ENCODE measurements around the gene CYRIA. TPM values are rescaled to one million over a fixed set of nuclear protein-coding genes. Genes with fewer than 3 reads are reported as not detected.

Gene CYRIA
- polyA plus RNA-seq, 1 of the 3 experiments (the other 2 are of a cell fraction), result 0.13 TPM

DNA sequence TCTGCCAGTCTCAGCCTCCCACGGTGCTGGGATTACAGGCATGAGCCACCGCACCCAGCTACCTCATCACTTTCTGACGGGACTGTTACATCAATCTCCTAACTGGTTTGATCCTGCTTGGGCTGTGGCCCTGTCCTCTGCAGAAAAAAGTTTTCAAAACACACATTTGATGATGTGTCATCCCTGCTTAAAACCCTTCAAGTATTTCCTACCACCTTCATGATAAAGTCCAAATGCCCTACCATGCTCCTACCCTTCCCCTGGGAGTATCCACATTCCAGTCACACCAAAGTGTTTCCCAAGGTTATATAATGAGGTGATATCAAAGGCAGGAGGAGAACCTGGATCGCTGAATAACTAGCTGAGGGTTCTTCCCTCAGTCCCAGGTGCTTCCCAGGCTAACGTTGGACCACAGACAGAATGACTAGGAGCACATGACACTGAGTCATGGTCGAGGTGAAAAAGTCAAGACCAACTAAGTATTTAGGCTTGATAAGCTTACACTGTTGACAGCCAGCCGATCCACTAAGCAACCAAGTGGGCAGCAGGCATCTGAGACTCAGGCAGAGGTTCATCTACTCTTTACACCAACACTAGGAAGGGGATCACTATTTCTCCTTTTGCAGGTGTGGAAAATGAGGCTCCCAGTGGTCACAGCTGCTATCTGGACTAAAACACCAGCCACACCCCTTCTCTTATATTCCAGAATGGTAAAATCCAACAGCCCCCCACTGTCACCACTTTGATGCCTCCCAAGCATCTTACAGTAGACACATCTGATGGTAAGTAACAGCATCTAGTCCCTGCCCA lies 31.8 kb downstream of the CYRIA start:
- CTCF ChIA-PET, result interaction anchor here (0.8 to 2.6 kb wide), 7 partner anchors 10 to 123 kb away, joined by 3 to 10 read pairs (median 6); no protein-coding TSS in a partner anchor

GRCh38 chr2:16632598-16632997 lies 33.0 kb downstream of the CYRIA start:
- Histone ChIP-seq H3K9me2 (no peaks in the 10 kb centered on the region), H3F3A (replicated peaks; ENCODE audit: insufficient read depth) (no peaks in the 10 kb centered on the region), H3K27me3 (ENCODE audit: insufficient read depth) (no peaks in the 10 kb centered on the region), H2AFZ (ENCODE audit: low read depth) (no peak overlapping the region), H3K79me2 (ENCODE audit: insufficient read depth) (no peaks in the 10 kb centered on the region), H3K27ac (ENCODE audit: low read depth in 2 of 2, low read length in 1 of 2) (no peak overlapping the region), H3K4me2 (no peak overlapping the region), H3K4me3 (ENCODE audit: low read depth in 2 of 2, low read length in 1 of 2) (no peak overlapping the region), H3K9ac (no peak overlapping the region), H3K36me3 (replicated peaks in 1 of 2; ENCODE audit: control insufficient read depth in 1 of 2, insufficient read depth in 2 of 2, low read length in 1 of 2) (no peaks in the 10 kb centered on the region), H3K4me1 (ENCODE audit: control insufficient read depth in 1 of 2, insufficient read depth in 2 of 2, low read depth in 1 of 2, low read length in 1 of 2) (peaks cover 10 to 16% of the 10 kb centered on the region in 2 experiments; a peak in 2 of 4 replicates), H4K20me1 (ENCODE audit: insufficient read depth) (no peaks in the 10 kb centered on the region), H3K9me3 (no peaks in the 10 kb centered on the region)
- no peak for DNase-seq
- ChIA-PET POLR2A (no interaction called here), CTCF (interaction anchor here (1.3 to 17.2 kb wide), 3 partner anchors 10 to 124 kb away, joined by 6 to 298 read pairs (median 10); no protein-coding TSS in a partner anchor)
- 62% methylated on average over 6 of the region's 7 CpGs for WGBS (ENCODE audit: low lambda C conversion rate)
- no peak for TF ChIP-seq NFIC (IDR thresholded peaks at IDR 0.05; ENCODE audit: borderline replicate concordance)
- TF ChIP-seq MEF2A (IDR thresholded peaks at IDR 0.05; ENCODE audit: borderline replicate concordance, low read depth), result no peak
- TF ChIP-seq IRF3 (IDR thresholded peaks at IDR 0.05; ENCODE audit: low read depth, low read length), result no peak
- TF ChIP-seq FOXM1 (IDR thresholded peaks at IDR 0.05; ENCODE audit: low read depth), result no peak
- no peak for TF ChIP-seq RAD21 (IDR thresholded peaks at IDR 0.05; ENCODE audit: low read length)
- no peak for TF ChIP-seq EP300 (IDR thresholded peaks at IDR 0.05; ENCODE audit: borderline replicate concordance in 1 of 2, low read depth in 1 of 2, low read length in 1 of 2)
- TF ChIP-seq MXI1 (IDR thresholded peaks at IDR 0.05; ENCODE audit: low read depth, low read length), result no peak
- TF ChIP-seq USF1 (IDR thresholded peaks at IDR 0.05; ENCODE audit: borderline replicate concordance, low read depth), result no peak
- no peak for TF ChIP-seq USF2 (IDR thresholded peaks at IDR 0.05; ENCODE audit: borderline replicate concordance, low read depth, low read length)
- TF ChIP-seq FOXJ3 (CRISPR knock-in tag; IDR thresholded peaks at IDR 0.05), result no peak
- TF ChIP-seq, protein P1, sequence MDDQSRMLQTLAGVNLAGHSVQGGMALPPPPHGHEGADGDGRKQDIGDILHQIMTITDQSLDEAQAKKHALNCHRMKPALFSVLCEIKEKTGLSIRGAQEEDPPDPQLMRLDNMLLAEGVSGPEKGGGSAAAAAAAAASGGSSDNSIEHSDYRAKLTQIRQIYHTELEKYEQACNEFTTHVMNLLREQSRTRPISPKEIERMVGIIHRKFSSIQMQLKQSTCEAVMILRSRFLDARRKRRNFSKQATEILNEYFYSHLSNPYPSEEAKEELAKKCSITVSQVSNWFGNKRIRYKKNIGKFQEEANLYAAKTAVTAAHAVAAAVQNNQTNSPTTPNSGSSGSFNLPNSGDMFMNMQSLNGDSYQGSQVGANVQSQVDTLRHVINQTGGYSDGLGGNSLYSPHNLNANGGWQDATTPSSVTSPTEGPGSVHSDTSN (IDR thresholded peaks at IDR 0.05), result no peak
- no peak for TF ChIP-seq YY1 (IDR thresholded peaks at IDR 0.05; ENCODE audit: low read depth)

More for the DNA sequence above, 31.8 kb downstream of the CYRIA start:
- H3K27ac ChIP-seq (ENCODE audit: low read depth in 2 of 2, low read length in 1 of 2), result no peak overlapping the region
- TF ChIP-seq YY1 (IDR thresholded peaks at IDR 0.05; ENCODE audit: low read depth) (no peak), TAF1 (IDR thresholded peaks at IDR 0.05; ENCODE audit: borderline replicate concordance, low read depth, low read length) (no peak), FOXM1 (IDR thresholded peaks at IDR 0.05; ENCODE audit: low read depth) (no peak), EP300 (IDR thresholded peaks at IDR 0.05; ENCODE audit: borderline replicate concordance in 1 of 2, low read depth in 1 of 2, low read length in 1 of 2) (no peak), GABPA (IDR thresholded peaks at IDR 0.05; ENCODE audit: low read depth) (no peak), GATA2 (CRISPR knock-in tag; IDR thresholded peaks at IDR 0.05) (no peak), CHD2 (IDR thresholded peaks at IDR 0.05; ENCODE audit: low read length, partially characterized antibody) (no peak), POLR2AphosphoS5 (IDR thresholded peaks at IDR 0.05; ENCODE audit: low read depth, low read length) (no peak), EZH2phosphoT487 (IDR thresholded peaks at IDR 0.05; ENCODE audit: borderline replicate concordance, low read depth) (no peak)
- TF ChIP-seq, protein P2, sequence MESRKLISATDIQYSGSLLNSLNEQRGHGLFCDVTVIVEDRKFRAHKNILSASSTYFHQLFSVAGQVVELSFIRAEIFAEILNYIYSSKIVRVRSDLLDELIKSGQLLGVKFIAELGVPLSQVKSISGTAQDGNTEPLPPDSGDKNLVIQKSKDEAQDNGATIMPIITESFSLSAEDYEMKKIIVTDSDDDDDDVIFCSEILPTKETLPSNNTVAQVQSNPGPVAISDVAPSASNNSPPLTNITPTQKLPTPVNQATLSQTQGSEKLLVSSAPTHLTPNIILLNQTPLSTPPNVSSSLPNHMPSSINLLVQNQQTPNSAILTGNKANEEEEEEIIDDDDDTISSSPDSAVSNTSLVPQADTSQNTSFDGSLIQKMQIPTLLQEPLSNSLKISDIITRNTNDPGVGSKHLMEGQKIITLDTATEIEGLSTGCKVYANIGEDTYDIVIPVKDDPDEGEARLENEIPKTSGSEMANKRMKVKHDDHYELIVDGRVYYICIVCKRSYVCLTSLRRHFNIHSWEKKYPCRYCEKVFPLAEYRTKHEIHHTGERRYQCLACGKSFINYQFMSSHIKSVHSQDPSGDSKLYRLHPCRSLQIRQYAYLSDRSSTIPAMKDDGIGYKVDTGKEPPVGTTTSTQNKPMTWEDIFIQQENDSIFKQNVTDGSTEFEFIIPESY (IDR thresholded peaks at IDR 0.05; ENCODE audit: borderline replicate concordance, low read depth), result no peak
- TF ChIP-seq, protein P1 (IDR thresholded peaks at IDR 0.05), result no peak
- H2AFZ ChIP-seq (ENCODE audit: low read depth), result no peak overlapping the region
- 37% methylated on average over 7 of the region's 7 CpGs for WGBS (ENCODE audit: low lambda C conversion rate)
- H3K79me2 ChIP-seq (ENCODE audit: insufficient read depth), result no peaks in the 10 kb centered on the region
- no peaks in the 10 kb centered on the region for H3K9me2 ChIP-seq
- peaks cover 10 to 16% of the 10 kb centered on the region in 2 experiments; a peak in 2 of 4 replicates for H3K4me1 ChIP-seq (ENCODE audit: control insufficient read depth in 1 of 2, insufficient read depth in 2 of 2, low read depth in 1 of 2, low read length in 1 of 2)
- H3K27me3 ChIP-seq (ENCODE audit: insufficient read depth), result no peaks in the 10 kb centered on the region
- POLR2A ChIA-PET, result no interaction called here
- no peak for DNase-seq
- no peaks in the 10 kb centered on the region for H3K36me3 ChIP-seq (replicated peaks in 1 of 2; ENCODE audit: control insufficient read depth in 1 of 2, insufficient read depth in 2 of 2, low read length in 1 of 2)
- H3K4me2 ChIP-seq, result no peak overlapping the region
- no peaks in the 10 kb centered on the region for H3K9me3 ChIP-seq
- no peak overlapping the region for H3K4me3 ChIP-seq (ENCODE audit: low read depth in 2 of 2, low read length in 1 of 2)
- H3K9ac ChIP-seq, result no peak overlapping the region
- H4K20me1 ChIP-seq (ENCODE audit: insufficient read depth), result no peaks in the 10 kb centered on the region
- no peaks in the 10 kb centered on the region for H3F3A ChIP-seq (replicated peaks; ENCODE audit: insufficient read depth)
